ENCODE data around the gene FAM13A. TPM values are rescaled to one million over a fixed set of nuclear protein-coding genes. Genes with fewer than 3 reads are reported as not detected.

Gene FAM13A
- total RNA-seq, 4 donors from 2014 or later: 157 to 327 (median 202) TPM

- Histone ChIP-seq H3K27me3 (no peaks in the 10 kb centered on the region), H3K4me3 (replicated peaks in 1 of 3) (no peak overlapping the region), H3K4me1 (no peaks in the 10 kb centered on the region), H3K36me3 (no peaks in the 10 kb centered on the region), H3K27ac (no peak overlapping the region), H3K9me3 (no peaks in the 10 kb centered on the region)
- TF ChIP-seq, protein P1, sequence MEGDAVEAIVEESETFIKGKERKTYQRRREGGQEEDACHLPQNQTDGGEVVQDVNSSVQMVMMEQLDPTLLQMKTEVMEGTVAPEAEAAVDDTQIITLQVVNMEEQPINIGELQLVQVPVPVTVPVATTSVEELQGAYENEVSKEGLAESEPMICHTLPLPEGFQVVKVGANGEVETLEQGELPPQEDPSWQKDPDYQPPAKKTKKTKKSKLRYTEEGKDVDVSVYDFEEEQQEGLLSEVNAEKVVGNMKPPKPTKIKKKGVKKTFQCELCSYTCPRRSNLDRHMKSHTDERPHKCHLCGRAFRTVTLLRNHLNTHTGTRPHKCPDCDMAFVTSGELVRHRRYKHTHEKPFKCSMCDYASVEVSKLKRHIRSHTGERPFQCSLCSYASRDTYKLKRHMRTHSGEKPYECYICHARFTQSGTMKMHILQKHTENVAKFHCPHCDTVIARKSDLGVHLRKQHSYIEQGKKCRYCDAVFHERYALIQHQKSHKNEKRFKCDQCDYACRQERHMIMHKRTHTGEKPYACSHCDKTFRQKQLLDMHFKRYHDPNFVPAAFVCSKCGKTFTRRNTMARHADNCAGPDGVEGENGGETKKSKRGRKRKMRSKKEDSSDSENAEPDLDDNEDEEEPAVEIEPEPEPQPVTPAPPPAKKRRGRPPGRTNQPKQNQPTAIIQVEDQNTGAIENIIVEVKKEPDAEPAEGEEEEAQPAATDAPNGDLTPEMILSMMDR (IDR thresholded peaks at IDR 0.05): no peak
- TF ChIP-seq POLR2A (IDR thresholded peaks at IDR 0.05): no peak
- DNase-seq: no peak
- 96% methylated on average over 4 of the region's 4 CpGs for WGBS, 2 donors
- intact Hi-C loops (cut with DNase I): no loop called here
Observed at GRCh38 chr4:89048906-89049601, 7.9 kb downstream of the FAM13A start.

DNA sequence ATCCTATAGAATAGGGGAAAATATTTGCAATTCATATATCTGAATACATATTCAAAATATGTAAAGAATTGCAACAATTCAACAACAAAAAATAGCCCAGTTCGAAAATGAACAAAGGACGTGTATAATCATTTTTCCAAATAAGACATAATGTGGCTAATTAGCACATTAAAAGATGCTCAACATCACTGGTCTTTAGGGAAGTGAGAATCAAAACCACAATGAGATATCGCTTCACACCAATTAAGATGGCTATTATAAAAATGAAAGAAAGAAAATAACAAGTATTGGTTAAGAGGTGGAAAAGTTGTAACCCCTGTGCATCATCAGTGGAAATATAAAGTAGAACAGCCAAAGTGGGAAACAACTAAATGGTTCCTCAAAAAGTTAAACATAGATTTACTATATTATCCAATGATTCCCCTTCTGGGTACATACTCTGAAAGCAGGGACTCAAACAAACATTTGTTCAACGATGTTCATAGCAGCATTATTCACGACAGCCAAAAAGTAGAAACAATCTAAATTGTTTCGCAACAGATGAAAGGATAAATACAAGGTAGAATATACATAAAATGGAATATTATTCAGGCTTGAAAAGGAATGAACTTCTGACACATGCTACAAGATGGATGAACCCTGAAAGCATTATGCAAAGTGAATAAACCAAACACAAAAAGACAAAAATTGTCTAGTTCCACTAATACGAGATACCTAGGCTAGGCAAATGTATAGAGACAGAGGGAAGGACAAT lies 12.7 kb downstream of the FAM13A start:
- H3K27ac ChIP-seq: no peak overlapping the region
- no peaks in the 10 kb centered on the region for H3K4me1 ChIP-seq
- H3K4me3 ChIP-seq (replicated peaks in 1 of 3): no peak overlapping the region
- no peaks in the 10 kb centered on the region for H3K36me3 ChIP-seq
- WGBS, 2 donors: 96 to 97% methylated on average over 7 of the region's 7 CpGs
- no peaks in the 10 kb centered on the region for H3K27me3 ChIP-seq
- no peaks in the 10 kb centered on the region for H3K9me3 ChIP-seq
- TF ChIP-seq, protein P1 (IDR thresholded peaks at IDR 0.05): no peak
- TF ChIP-seq POLR2A (IDR thresholded peaks at IDR 0.05): no peak
- intact Hi-C loops (cut with DNase I): no loop called here
- DNase-seq: no peak

DNA sequence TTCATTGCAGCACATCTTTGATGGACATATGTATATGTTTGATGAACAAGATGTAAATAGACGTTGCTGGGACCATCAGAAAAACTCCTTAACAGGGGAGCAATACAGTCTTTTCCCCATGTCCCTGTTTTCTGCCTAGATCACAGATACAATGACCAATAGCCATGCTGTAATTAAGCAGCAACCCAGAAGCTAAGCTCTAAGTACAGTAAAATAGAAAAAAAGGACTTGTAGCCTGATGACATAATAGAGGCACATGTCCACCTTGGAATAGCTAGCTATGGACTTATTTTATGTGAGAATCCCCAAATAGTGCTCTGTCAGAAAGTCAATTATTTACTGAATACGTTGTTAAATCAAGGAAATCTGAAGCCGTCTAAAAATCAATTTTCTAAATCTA lies 14.9 kb downstream of the FAM13A start:
- 91 to 93% methylated on average over 3 of the region's 3 CpGs for WGBS, 2 donors
- intact Hi-C loops (cut with DNase I): no loop called here
- Histone ChIP-seq H3K9me3 (no peaks in the 10 kb centered on the region), H3K4me3 (replicated peaks in 1 of 3) (no peak overlapping the region), H3K27me3 (no peaks in the 10 kb centered on the region), H3K4me1 (no peaks in the 10 kb centered on the region), H3K27ac (no peak overlapping the region), H3K36me3 (no peaks in the 10 kb centered on the region)
- TF ChIP-seq, protein P1 (IDR thresholded peaks at IDR 0.05): no peak
- TF ChIP-seq POLR2A (IDR thresholded peaks at IDR 0.05): no peak
- DNase-seq: no peak

DNA sequence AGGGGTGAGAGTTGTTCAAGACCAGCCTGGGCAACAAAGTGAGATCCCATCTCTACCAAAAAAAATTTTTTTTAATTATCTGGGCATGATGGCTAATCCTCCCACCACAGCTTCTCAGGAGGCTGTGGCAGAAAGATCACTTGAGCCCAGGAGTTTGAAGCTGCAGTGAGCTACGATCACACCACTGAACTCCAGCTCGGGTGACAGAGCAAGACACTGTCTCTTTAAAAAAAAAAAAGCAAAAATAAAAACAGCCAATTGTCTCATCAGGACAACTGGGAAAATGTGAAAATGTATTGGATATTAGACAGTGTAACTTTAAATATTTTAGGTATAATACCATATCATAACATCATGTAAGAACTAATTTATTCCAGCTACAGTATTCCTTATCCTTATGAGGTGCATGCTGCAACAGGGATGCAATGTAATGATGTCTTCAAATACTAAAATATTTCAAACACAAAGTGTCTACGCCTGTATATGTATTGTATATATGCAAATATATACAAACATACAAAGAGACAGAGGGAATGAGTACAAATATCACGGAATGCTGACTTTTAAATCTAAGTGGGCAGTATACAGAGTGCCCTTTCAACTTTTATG lies 17.2 kb downstream of the FAM13A start:
- Histone ChIP-seq H3K9me3 (no peaks in the 10 kb centered on the region), H3K4me1 (no peaks in the 10 kb centered on the region), H3K27me3 (no peaks in the 10 kb centered on the region), H3K27ac (no peak overlapping the region), H3K4me3 (replicated peaks in 1 of 3) (no peak overlapping the region), H3K36me3 (no peaks in the 10 kb centered on the region)
- TF ChIP-seq, protein P1 (IDR thresholded peaks at IDR 0.05): no peak
- TF ChIP-seq POLR2A (IDR thresholded peaks at IDR 0.05): no peak
- no peak for DNase-seq
- intact Hi-C loops (cut with DNase I): no loop called here
- WGBS, 2 donors: 70 to 85% methylated on average over 4 of the region's 4 CpGs

GRCh38 chr4:89036535-89036934 lies 20.4 kb downstream of the FAM13A start:
- no peak for DNase-seq
- TF ChIP-seq, protein P1 (IDR thresholded peaks at IDR 0.05): no peak
- TF ChIP-seq POLR2A (IDR thresholded peaks at IDR 0.05): no peak
- H3K4me1 ChIP-seq: no peaks in the 10 kb centered on the region
- intact Hi-C loops (cut with DNase I): no loop called here
- WGBS, 2 donors: 100% methylated on average over 2 of the region's 2 CpGs
- no peak overlapping the region for H3K27ac ChIP-seq
- no peaks in the 10 kb centered on the region for H3K36me3 ChIP-seq
- H3K4me3 ChIP-seq (replicated peaks in 1 of 3): no peak overlapping the region
- H3K9me3 ChIP-seq: no peaks in the 10 kb centered on the region
- no peaks in the 10 kb centered on the region for H3K27me3 ChIP-seq
